T-cell (primary cell): ENCODE measurements around the gene MMP23B. TPM values are rescaled to one million over a fixed set of nuclear protein-coding genes. Genes with fewer than 3 reads are reported as not detected.
"Not testable (repeated sequence)": the region's sequence is repeated elsewhere in the genome, so short reads cannot be mapped to it uniquely, and the experiment has no call there.

Source experiments
- ATAC-seq, 4 experiments: fragments of 200-7000 bp in 3 of 4; fragments of 150-1000 bp in 1 of 4; cut with Tn5 transposase; replicated peaks in 1 of 4; 1 replicate in 3 of 4; 2 replicates in 1 of 4; pipeline ENCODE4 v1.10.0; 2021; ENCODE audit warnings: moderate library complexity in 3 of 4, mild to moderate bottlenecking in 2 of 4, moderate number of reproducible peaks in 1 of 4
- CTCF ChIA-PET, 2 donors: fragments of 300-600 bp; sonication (Branson Sonifier 250); formaldehyde crosslinking; loops; one replicate each; lab custom pipeline; 2022; ENCODE audit warnings: antibody characterized with exemption in 2 of 2; lab: Charles Lee
- POLR2A ChIA-PET, 2 donors: fragments of 300-600 bp; sonication (Branson Sonifier 250); formaldehyde crosslinking; loops; one replicate each; lab custom pipeline; 2022; ENCODE audit warnings: antibody characterized with exemption in 2 of 2; lab: Charles Lee
- DNase-seq, 35 experiments: peaks; one replicate each; pipeline versions ENCODE4 v3.0.0 to v3.0.0-alpha.2; 2013 to 2023
- H3K27ac ChIP-seq: one replicate; pipeline ENCODE4 v1.5.1; 2013; ENCODE audit warnings: low read length
- H3K27me3 ChIP-seq, 2 experiments: replicated peaks in 1 of 2; 1 replicate in 1 of 2; 2 replicates in 1 of 2; pipeline versions ENCODE4 v1.6.1 to v1.7.0; 2013; ENCODE audit warnings: low read length in 1 of 2, mixed read lengths in 1 of 2; ENCODE audit not compliant: control insufficient read depth in 2 of 2, insufficient read depth in 2 of 2; ENCODE audit errors: extremely low read depth in 1 of 2
- H3K36me3 ChIP-seq, 2 donors: 1 replicate in 1 of 2; 2 replicates in 1 of 2; pipeline versions ENCODE4 v1.6.1 to v1.7.0; 2013; ENCODE audit warnings: low read length in 1 of 2; ENCODE audit not compliant: control insufficient read depth in 2 of 2, insufficient read depth in 1 of 2; ENCODE audit errors: extremely low read depth in 1 of 2
- H3K4me1 ChIP-seq, 2 experiments: 1 replicate in 1 of 2; 2 replicates in 1 of 2; pipeline versions ENCODE4 v1.6.1 to v1.7.0; 2013; ENCODE audit warnings: low read length in 2 of 2, mixed read lengths in 1 of 2; ENCODE audit not compliant: insufficient read depth in 2 of 2, control insufficient read depth in 1 of 2; ENCODE audit errors: extremely low read depth in 1 of 2
- H3K4me3 ChIP-seq, 2 donors: 1 replicate in 1 of 2; 2 replicates in 1 of 2; pipeline versions ENCODE4 v1.5.1 to v1.7.0; 2013; ENCODE audit warnings: mild to moderate bottlenecking in 2 of 2, low read length in 1 of 2, moderate library complexity in 1 of 2; ENCODE audit not compliant: control insufficient read depth in 1 of 2; ENCODE audit errors: extremely low read depth in 1 of 2
- H3K9me3 ChIP-seq: 2 replicates; pipeline ENCODE4 v1.7.0; 2013
- H3K27ac Mint-ChIP-seq, 2 donors: one replicate each; pipeline ENCODE4 v1.8.0; 2020 to 2021; ENCODE audit warnings: mild to moderate bottlenecking in 2 of 2, mixed read lengths in 2 of 2
- H3K27me3 Mint-ChIP-seq, 2 donors: one replicate each; pipeline ENCODE4 v1.8.0; 2021 to 2022; ENCODE audit warnings: mixed read lengths in 2 of 2
- H3K36me3 Mint-ChIP-seq: one replicate; pipeline ENCODE4 v1.8.0; 2021; ENCODE audit warnings: mixed read lengths
- H3K4me1 Mint-ChIP-seq, 3 donors: one replicate each; pipeline ENCODE4 v1.8.0; 2020 to 2022; ENCODE audit warnings: mixed read lengths in 3 of 3, mild to moderate bottlenecking in 1 of 3
- H3K4me3 Mint-ChIP-seq, 3 donors: one replicate each; pipeline ENCODE4 v1.8.0; 2020 to 2022; ENCODE audit warnings: mild to moderate bottlenecking in 3 of 3, mixed read lengths in 3 of 3, moderate library complexity in 3 of 3
- H3K9me3 Mint-ChIP-seq, 3 donors: one replicate each; pipeline ENCODE4 v1.8.0; 2020 to 2022; ENCODE audit warnings: mixed read lengths in 3 of 3
- WGBS: methylation state at CpG from one replicate; pipeline ENCODE4 v1.1.5; 2013; ENCODE audit warnings: missing lambda C conversion rate; ENCODE audit not compliant: insufficient coverage; 5-methylcytosine and 5-hydroxymethylcytosine counted together
- total RNA-seq, 35 experiments: library from RNA in 6 of 35; stranded (reverse) in 6 of 35; fragments of 120-200 nt in 1 of 35; gene quantifications; one replicate each; pipeline versions ENCODE4 v1.2.1 to v1.2.4 and lab custom pipeline; 2013 to 2026

MMP23B gene
- total RNA-seq, 5 donors from 2014 or later (not counting 1 experiment from before 2014, with no cell fraction given), result 4.8 to 11.2 (median 6.8) TPM

DNA sequence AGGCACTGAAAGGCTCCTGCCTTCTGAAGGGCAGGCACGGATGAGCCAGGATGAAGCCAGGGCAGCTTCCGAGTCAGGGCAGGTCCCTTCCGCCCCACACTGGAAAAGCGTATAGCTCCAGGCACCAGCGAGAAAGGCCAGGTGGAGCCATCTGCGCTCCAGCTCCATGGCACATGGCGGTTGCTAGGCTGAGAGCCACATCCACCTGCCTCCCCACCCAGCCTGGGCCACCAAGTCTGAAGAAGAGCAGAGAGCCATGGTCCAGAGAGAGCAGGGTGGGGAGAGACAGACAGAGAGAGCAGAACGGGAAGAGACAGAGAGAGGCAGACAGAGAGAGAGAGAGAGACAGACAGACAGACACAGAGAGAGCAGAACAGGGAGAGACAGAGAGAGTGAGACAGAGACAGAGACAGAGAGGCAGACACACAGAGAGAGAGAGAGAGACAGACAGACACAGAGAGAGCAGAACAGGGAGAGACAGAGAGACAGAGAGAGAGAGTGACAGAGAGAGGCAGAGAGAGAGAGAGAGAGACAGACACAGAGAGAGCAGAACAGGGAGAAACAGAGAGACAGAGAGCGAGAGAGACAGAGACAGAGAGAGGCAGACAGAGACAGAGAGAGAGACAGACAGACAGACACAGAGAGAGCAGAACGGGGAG, 37.2 kb upstream of the MMP23B start:
- Mint-ChIP-seq H3K4me1 (peaks cover 7 to 10% (median 8%) of the 10 kb centered on the region in 3 donors), H3K27me3 (peaks cover 0 to 6% of the 10 kb centered on the region in 2 donors)

DNA sequence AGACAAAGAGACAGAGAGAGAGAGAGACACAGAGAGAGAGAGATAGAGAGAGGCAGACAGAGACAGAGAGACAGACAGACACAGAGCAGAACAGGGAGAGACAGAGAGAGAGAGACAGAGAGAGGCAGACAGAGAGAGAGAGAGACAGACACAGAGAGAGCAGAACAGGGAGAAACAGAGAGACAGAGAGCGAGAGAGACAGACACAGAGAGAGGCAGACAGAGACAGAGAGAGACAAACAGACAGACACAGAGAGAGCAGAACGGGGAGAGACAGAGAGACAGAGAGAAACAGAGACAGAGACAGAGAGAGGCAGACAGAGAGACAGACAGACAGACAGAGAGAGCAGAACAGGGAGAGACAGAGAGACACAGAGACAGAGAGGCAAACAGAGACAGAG, 36.6 kb upstream of the MMP23B start:
- H3K27ac Mint-ChIP-seq, H3K36me3 ChIP-seq, H3K27me3 Mint-ChIP-seq, H3K27ac ChIP-seq, CTCF ChIA-PET, H3K9me3 Mint-ChIP-seq, ATAC-seq, DNase-seq, H3K9me3 ChIP-seq, POLR2A ChIA-PET, H3K4me3 ChIP-seq, H3K36me3 Mint-ChIP-seq, H3K4me3 Mint-ChIP-seq: not testable (repeated sequence)
- 71% methylated on average over 2 of the region's 2 CpGs for WGBS
- peaks cover 7 to 10% (median 8%) of the 10 kb centered on the region in 3 donors for H3K4me1 Mint-ChIP-seq
- Histone ChIP-seq H3K27me3 (peaks cover 0 to 18% of the 10 kb centered on the region in 2 experiments), H3K4me1 (peaks cover 2 to 16% of the 10 kb centered on the region in 2 experiments)

More for the DNA sequence above, 37.2 kb upstream of the MMP23B start:
- ChIA-PET CTCF (interaction anchor here in 1 of 2 donors (0.7 kb wide), 1 partner anchor 187 kb away, joined by 3 read pairs; no protein-coding TSS in a partner anchor), POLR2A (no interaction called here)
- WGBS, result 73% methylated on average over 7 of the region's 10 CpGs
- no peaks in the 10 kb centered on the region for H3K9me3 Mint-ChIP-seq
- no peaks in the 10 kb centered on the region for H3K36me3 Mint-ChIP-seq
- H3K27ac ChIP-seq, result no peak overlapping the region
- no peaks in the 10 kb centered on the region for H3K36me3 ChIP-seq
- no peak overlapping the region for H3K4me3 Mint-ChIP-seq
- peaks cover 0 to 14% of the 10 kb centered on the region in 2 experiments for H3K4me1 ChIP-seq
- H3K9me3 ChIP-seq, result no peaks in the 10 kb centered on the region
- no peak overlapping the region for H3K27ac Mint-ChIP-seq
- ATAC-seq (no peak), DNase-seq (no peak)
- no peak overlapping the region for H3K4me3 ChIP-seq
- peaks cover 0 to 22% of the 10 kb centered on the region in 2 experiments for H3K27me3 ChIP-seq

DNA sequence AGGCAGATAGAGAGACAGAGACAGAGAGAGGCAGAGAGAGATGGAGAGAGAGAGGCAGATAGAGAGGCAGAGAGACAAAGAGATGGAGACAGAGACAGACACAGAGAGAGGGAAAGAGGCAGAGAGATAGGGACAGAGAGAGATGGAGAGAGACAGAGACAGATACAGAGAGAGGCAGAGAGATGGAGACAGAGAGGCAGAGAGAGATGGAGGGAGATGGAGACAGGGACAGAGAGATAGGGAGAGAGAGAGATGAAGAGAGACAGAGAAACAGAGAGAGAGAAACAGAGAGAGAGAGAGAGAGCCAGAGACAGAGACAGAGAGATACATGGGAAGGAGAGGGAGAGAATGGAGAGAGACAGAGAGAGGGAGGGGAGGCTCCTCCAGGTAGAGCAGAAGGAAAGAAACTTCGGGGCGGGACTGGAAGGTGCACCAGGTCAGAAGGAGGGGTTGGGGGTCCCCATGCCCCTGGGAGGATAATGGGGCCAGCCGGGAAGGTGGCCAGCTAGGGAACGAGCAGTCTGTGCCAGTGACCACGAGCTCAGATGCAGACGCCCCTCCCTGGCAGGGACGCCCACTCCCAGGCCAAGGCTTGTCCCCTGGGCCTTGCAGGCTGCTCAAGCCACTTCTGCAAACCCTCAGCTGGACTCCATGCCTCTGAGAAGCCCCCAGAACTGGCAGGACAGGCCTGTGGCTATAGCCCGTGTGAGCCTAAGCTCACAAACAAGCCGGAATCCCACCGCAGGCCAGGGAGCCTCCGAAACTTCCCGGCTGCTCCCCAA, 35.3 kb upstream of the MMP23B start:
- Histone ChIP-seq H3K4me3 (no peak overlapping the region), H3K9me3 (no peaks in the 10 kb centered on the region), H3K27me3 (peaks cover 0 to 29% of the 10 kb centered on the region in 2 experiments), H3K27ac (no peak overlapping the region), H3K4me1 (peaks cover 6 to 22% of the 10 kb centered on the region in 2 experiments), H3K36me3 (no peaks in the 10 kb centered on the region)
- ChIA-PET POLR2A (interaction anchor here in 1 of 2 donors (0.7 kb wide), 1 partner anchor 391 kb away, joined by 3 read pairs; no protein-coding TSS in a partner anchor), CTCF (no interaction called here)
- ATAC-seq, result no peak
- DNase-seq, result no peak
- no peaks in the 10 kb centered on the region for H3K36me3 Mint-ChIP-seq
- no peaks in the 10 kb centered on the region for H3K9me3 Mint-ChIP-seq
- H3K27ac Mint-ChIP-seq, result no peak overlapping the region
- WGBS, result 53% methylated on average over 12 of the region's 12 CpGs
- no peak overlapping the region for H3K4me3 Mint-ChIP-seq
- H3K4me1 Mint-ChIP-seq, result peaks cover 7 to 12% (median 10%) of the 10 kb centered on the region in 3 donors
- H3K27me3 Mint-ChIP-seq, result peaks cover 0 to 6% of the 10 kb centered on the region in 2 donors

DNA sequence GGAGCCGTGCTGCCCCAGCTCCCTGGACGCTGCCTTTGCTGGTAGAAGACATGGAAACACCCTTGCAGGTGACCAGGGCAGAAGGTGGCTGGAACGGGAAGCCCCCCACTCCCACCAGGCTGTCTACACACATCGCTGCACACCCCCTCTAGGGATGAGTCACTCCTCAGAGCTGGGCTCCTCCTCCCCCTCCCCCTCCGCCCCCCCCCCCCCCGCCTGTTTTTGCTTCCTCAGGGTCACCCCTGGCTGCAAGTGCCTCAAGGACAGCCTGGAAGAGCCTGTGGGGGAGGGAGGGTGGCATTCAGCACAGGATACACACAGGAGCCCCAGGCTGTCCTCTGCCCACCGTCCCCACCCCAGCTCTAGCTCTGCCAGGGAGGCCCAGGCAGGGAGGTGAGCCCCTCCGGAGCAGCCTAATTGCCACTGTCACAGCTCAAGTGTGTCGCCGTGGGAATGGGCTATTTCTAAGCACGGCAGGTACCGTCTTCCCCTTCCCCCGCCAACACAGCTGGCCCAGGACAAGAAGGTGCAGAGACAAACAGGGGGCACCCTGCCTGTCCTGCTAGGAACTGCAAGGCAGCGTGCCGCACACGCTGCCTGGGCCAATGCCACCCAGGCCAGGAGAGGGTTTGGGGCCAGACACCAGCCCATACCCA, 34.6 kb upstream of the MMP23B start:
- H3K36me3 Mint-ChIP-seq, result no peaks in the 10 kb centered on the region
- CTCF ChIA-PET, result no interaction called here
- peaks cover 6 to 22% of the 10 kb centered on the region in 2 experiments for H3K4me1 ChIP-seq
- H3K4me3 ChIP-seq, result no peak overlapping the region
- no peak overlapping the region for H3K27ac ChIP-seq
- H3K36me3 ChIP-seq, result no peaks in the 10 kb centered on the region
- ATAC-seq, result no peak
- H3K27me3 ChIP-seq, result peaks cover 0 to 31% of the 10 kb centered on the region in 2 experiments
- peaks cover 7 to 12% (median 10%) of the 10 kb centered on the region in 3 donors for H3K4me1 Mint-ChIP-seq
- POLR2A ChIA-PET, result interaction anchor here (0.7 to 0.8 kb wide), 2 partner anchors 17 to 392 kb away, joined by 3 read pairs; no protein-coding TSS in a partner anchor
- no peaks in the 10 kb centered on the region for H3K9me3 Mint-ChIP-seq
- no peaks in the 10 kb centered on the region for H3K9me3 ChIP-seq
- H3K4me3 Mint-ChIP-seq, result peak overlapping the region in 2 of 3 donors; percentile 37 to 83
- WGBS, result 52% methylated on average over 8 of the region's 16 CpGs
- no peak overlapping the region for H3K27ac Mint-ChIP-seq
- peak in 2 of 35 experiments; percentile 13 to 42 for DNase-seq
- peaks cover 0 to 6% of the 10 kb centered on the region in 2 donors for H3K27me3 Mint-ChIP-seq

DNA sequence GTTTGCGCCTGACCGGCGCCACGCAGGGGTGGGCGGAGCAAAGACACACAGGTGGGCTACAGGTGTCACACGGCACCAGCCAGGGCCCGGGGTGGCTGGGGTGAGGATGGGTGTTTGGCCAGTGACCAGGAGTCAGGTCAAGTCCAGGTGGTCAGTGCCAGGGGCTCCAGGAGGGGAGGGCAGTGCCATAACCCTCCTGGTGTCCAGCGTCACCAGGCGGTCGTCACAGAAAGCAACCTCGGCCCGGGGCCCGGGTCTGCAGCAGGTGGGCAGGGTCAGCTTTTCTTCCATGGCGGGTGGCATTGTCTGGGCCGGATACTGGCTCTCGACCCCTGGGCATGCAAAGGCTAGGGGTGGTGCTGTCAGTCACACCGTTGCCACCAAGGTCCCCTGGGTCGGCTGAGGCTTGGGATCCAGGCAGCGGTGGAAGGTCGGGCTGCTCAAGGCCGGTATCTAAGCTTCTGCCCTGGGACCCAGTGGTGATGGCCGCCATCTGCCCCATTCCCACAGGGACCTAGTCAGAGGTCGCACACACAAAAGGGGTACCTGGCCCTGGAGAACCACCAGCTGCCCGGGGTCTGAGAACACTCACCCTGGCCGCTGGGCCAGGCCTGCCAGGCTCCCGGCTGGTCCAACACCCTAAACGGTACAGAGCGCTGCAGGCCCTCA, 33.8 kb upstream of the MMP23B start:
- POLR2A ChIA-PET, result interaction anchor here in 1 of 2 donors (0.8 kb wide), 1 partner anchor 16 kb away, joined by 3 read pairs; no protein-coding TSS in a partner anchor
- CTCF ChIA-PET, result no interaction called here

More for the DNA sequence above, 33.8 kb upstream of the MMP23B start:
- Mint-ChIP-seq H3K9me3 (no peaks in the 10 kb centered on the region), H3K4me1 (peaks cover 7 to 12% (median 11%) of the 10 kb centered on the region in 3 donors), H3K4me3 (peak overlapping the region; percentile 72 to 83 (median 80)), H3K27me3 (peaks cover 0 to 6% of the 10 kb centered on the region in 2 donors), H3K27ac (no peak overlapping the region), H3K36me3 (no peaks in the 10 kb centered on the region)
- no peaks in the 10 kb centered on the region for H3K9me3 ChIP-seq
- ATAC-seq (no peak), DNase-seq (no peak)
- no peaks in the 10 kb centered on the region for H3K36me3 ChIP-seq
- H3K4me1 ChIP-seq, result peaks cover 6 to 22% of the 10 kb centered on the region in 2 experiments
- H3K27ac ChIP-seq, result no peak overlapping the region
- H3K4me3 ChIP-seq, result no peak overlapping the region
- H3K27me3 ChIP-seq, result peaks cover 0 to 31% of the 10 kb centered on the region in 2 experiments
- WGBS, result 95% methylated on average over 26 of the region's 28 CpGs
